ENCODE data around the gene MGAT3. TPM values are rescaled to one million over a fixed set of nuclear protein-coding genes. Genes with fewer than 3 reads are reported as not detected.
"Not testable (repeated sequence)": the region's sequence is repeated elsewhere in the genome, so short reads cannot be mapped to it uniquely, and the experiment has no call there.

MGAT3 gene
- total and polyA plus RNA-seq, 2 donors (not counting 3 experiments of a cell fraction or from before 2014, with no cell fraction given), result not detected

- Histone ChIP-seq H3K9me3 (replicated peaks; ENCODE audit: control insufficient read depth, insufficient read depth, low read length) (no peaks in the 10 kb centered on the region), H3K4me1 (ENCODE audit: control insufficient read depth, extremely low read depth, insufficient read depth, low read length) (peaks cover 12% of the 10 kb centered on the region), H3K79me2 (ENCODE audit: control insufficient read depth, insufficient read depth, low read length) (peaks cover 42% of the 10 kb centered on the region), H3K36me3 (ENCODE audit: control insufficient read depth in 2 of 2, extremely low read depth in 1 of 2, insufficient read depth in 2 of 2, low read length in 2 of 2) (peaks cover 9 to 18% of the 10 kb centered on the region in 2 experiments), H3K9ac (replicated peaks; ENCODE audit: extremely low read depth, insufficient read depth, low read length) (no peak overlapping the region), H2AFZ (ENCODE audit: low read depth, low read length) (no peak overlapping the region), H3K27ac (ENCODE audit: insufficient read depth, low read depth, low read length) (no peak overlapping the region), H3K9me1 (replicated peaks; ENCODE audit: control insufficient read depth, extremely low read depth, insufficient read depth, low read length) (no peaks in the 10 kb centered on the region), H3K27me3 (ENCODE audit: control insufficient read depth in 2 of 2, insufficient read depth in 2 of 2, low read length in 2 of 2) (no peaks in the 10 kb centered on the region), H3K4me3 (replicated peaks in 1 of 3; ENCODE audit: insufficient read depth in 1 of 3, low read depth in 1 of 3, low read length in 3 of 3) (no peak overlapping the region), H4K20me1 (replicated peaks; ENCODE audit: control insufficient read depth, extremely low read depth, insufficient read depth, low read length) (no peaks in the 10 kb centered on the region), H3K4me2 (ENCODE audit: insufficient read depth, low read length) (no peak overlapping the region)
- TF ChIP-seq POLR2A (IDR thresholded peaks at IDR 0.05; ENCODE audit: low read depth, low read length), result no peak
- no peak for TF ChIP-seq FOS (IDR thresholded peaks at IDR 0.05; ENCODE audit: borderline replicate concordance, insufficient read depth, low read length)
- no peak for TF ChIP-seq GATA2 (IDR thresholded peaks at IDR 0.05; ENCODE audit: insufficient read depth, insufficient read length, low read depth, low read length)
- TF ChIP-seq MYC (IDR thresholded peaks at IDR 0.05; ENCODE audit: low read depth, low read length), result no peak
- no peak for TF ChIP-seq CTCF (IDR thresholded peaks at IDR 0.05; ENCODE audit: extremely low read depth in 1 of 2, insufficient read depth in 1 of 2, low read depth in 1 of 2, low read length in 2 of 2)
- no peak for TF ChIP-seq JUN (IDR thresholded peaks at IDR 0.05; ENCODE audit: borderline replicate concordance, insufficient read depth, insufficient read length, low read depth)
- TF ChIP-seq EZH2 (IDR thresholded peaks at IDR 0.05; ENCODE audit: borderline replicate concordance, low read depth, low read length, severe bottlenecking), result no peak
- TF ChIP-seq POLR2AphosphoS5 (IDR thresholded peaks at IDR 0.05; ENCODE audit: insufficient read depth, low read depth, low read length), result no peak
- no peak for TF ChIP-seq MAX (IDR thresholded peaks at IDR 0.05; ENCODE audit: insufficient read depth, insufficient read length)
- dilution Hi-C loops (cut with MboI; ENCODE audit: extremely low pct_ligation_motif_present, low sequenced_read_pairs), result no loop called here
- DNase-seq (ENCODE audit: low read depth, low spot score), result no peak
- ChIA-PET POLR2A (no interaction called here), CTCF (interaction anchor here (1.0 to 4.4 kb wide), 4 partner anchors 10 to 164 kb away, joined by 3 to 38 read pairs (median 12); no protein-coding TSS in a partner anchor)
- intact Hi-C loops (cut with micrococcal nuclease), result loop anchor here (5.0 kb wide), 1 partner anchor 67 kb away; no protein-coding TSS in a partner anchor
- BruUV-seq (replicated peaks), result no TSS peak
- FAIRE-seq, result no peak
Observed at GRCh38 chr22:39504071-39504470, 47.3 kb downstream of the MGAT3 start.

GRCh38 chr22:39507021-39507420, 50.2 kb downstream of the MGAT3 start:
- POLR2A ChIA-PET; H3K9me3 ChIP-seq (replicated peaks; ENCODE audit: control insufficient read depth, insufficient read depth, low read length); H3K27me3 ChIP-seq (ENCODE audit: control insufficient read depth in 2 of 2, insufficient read depth in 2 of 2, low read length in 2 of 2); H3K9me1 ChIP-seq (replicated peaks; ENCODE audit: control insufficient read depth, extremely low read depth, insufficient read depth, low read length); H2AFZ ChIP-seq (ENCODE audit: low read depth, low read length); intact Hi-C loops (cut with micrococcal nuclease); H3K27ac ChIP-seq (ENCODE audit: insufficient read depth, low read depth, low read length); H3K4me1 ChIP-seq (ENCODE audit: control insufficient read depth, extremely low read depth, insufficient read depth, low read length); BruUV-seq (replicated peaks); H4K20me1 ChIP-seq (replicated peaks; ENCODE audit: control insufficient read depth, extremely low read depth, insufficient read depth, low read length); FAIRE-seq; DNase-seq (ENCODE audit: low read depth, low spot score); dilution Hi-C loops (cut with MboI; ENCODE audit: extremely low pct_ligation_motif_present, low sequenced_read_pairs); H3K4me2 ChIP-seq (ENCODE audit: insufficient read depth, low read length); H3K4me3 ChIP-seq (replicated peaks in 1 of 3; ENCODE audit: insufficient read depth in 1 of 3, low read depth in 1 of 3, low read length in 3 of 3); H3K9ac ChIP-seq (replicated peaks; ENCODE audit: extremely low read depth, insufficient read depth, low read length): not testable (repeated sequence)
- Histone ChIP-seq H3K79me2 (ENCODE audit: control insufficient read depth, insufficient read depth, low read length) (peaks cover 54% of the 10 kb centered on the region), H3K36me3 (ENCODE audit: control insufficient read depth in 2 of 2, extremely low read depth in 1 of 2, insufficient read depth in 2 of 2, low read length in 2 of 2) (peaks cover 12 to 30% of the 10 kb centered on the region in 2 experiments)
- CTCF ChIA-PET, result interaction anchor here (1.6 kb wide), 1 partner anchor 22 kb away, joined by 5 read pairs; no protein-coding TSS in a partner anchor

Data from endothelial cell of umbilical vein (primary cell).